Neural cell (in vitro differentiated cells): ENCODE measurements around the gene C10orf95.

ENCODE experiments used
- CTCF ChIP-seq: fragments of 450-650 bp; IDR thresholded peaks from 2 replicates; pipeline ENCODE4 v1.5.1; 2014; ENCODE audit warnings: antibody characterized with exemption, mild to moderate bottlenecking, moderate library complexity; ENCODE audit not compliant: poor library complexity, severe bottlenecking
- EZH2 ChIP-seq: fragments of 200-600, 300-800 bp; shearing (Covaris generic), sonication (generic); IDR thresholded peaks from 2 replicates; pipeline ENCODE4 v1.6.1; 2014; ENCODE audit warnings: antibody characterized with exemption, low read length, borderline replicate concordance, mild to moderate bottlenecking; ENCODE audit not compliant: insufficient read depth, poor library complexity, severe bottlenecking
- RAD21 ChIP-seq: fragments of 450-650 bp; conservative IDR thresholded peaks from 2 replicates; pipeline ENCODE4 v1.6.1; 2014; ENCODE audit warnings: antibody characterized with exemption, mild to moderate bottlenecking, moderate library complexity

GRCh38 chr10:102493771-102494170 lies 42.4 kb upstream of the C10orf95 start:
- no peak for TF ChIP-seq CTCF
- TF ChIP-seq RAD21 = no peak
- no peak for TF ChIP-seq EZH2
